HEK293 (cell line): Measurements from ENCODE around the gene SPECC1.

Source experiments
- CTCF ChIP-seq: fragments of 450-650 bp; formaldehyde crosslinking; IDR thresholded peaks from 2 replicates; pipeline ENCODE4 v1.5.1; 2016; ENCODE audit warnings: missing biosample characterization, missing genetic modification characterization
- ZBTB20 ChIP-seq: fragments of 450-650 bp; formaldehyde crosslinking; IDR thresholded peaks from 2 replicates; pipeline ENCODE4 v1.5.1; 2016; ENCODE audit warnings: missing biosample characterization, missing genetic modification characterization

GRCh38 chr17:19987897-19988296, 21.3 kb upstream of the SPECC1 start:
- no peak for TF ChIP-seq CTCF
- no peak for TF ChIP-seq ZBTB20 (tag by site-specific recombination)
